Measurements from ENCODE around the gene MFF. TPM values are rescaled to one million over a fixed set of nuclear protein-coding genes. Genes with fewer than 3 reads are reported as not detected.
A peak's percentile ranks its signal among the peaks of the same experiment; 100 is the strongest.

MFF gene
- polyA plus RNA-seq, 3 donors, result 39.4 to 100 (median 91.7) TPM

- intact Hi-C loops (cut with micrococcal nuclease), result loop anchor here (5.0 to 10.0 kb wide), 2 partner anchors 34 to 62 kb away; no protein-coding TSS in a partner anchor
- H3K27ac Mint-ChIP-seq, result peak overlapping the region in 2 of 7 donors; percentile 27 to 65
- H3K9me3 Mint-ChIP-seq, result no peaks in the 10 kb centered on the region
- WGBS (ENCODE audit: insufficient coverage), result no CpG with 5 or more reads among the region's 4 CpGs
- Histone ChIP-seq H4K20me1 (ENCODE audit: insufficient read depth, low read length) (no peaks in the 10 kb centered on the region), H3K79me2 (ENCODE audit: insufficient read depth, low read length) (no peaks in the 10 kb centered on the region), H3K4me2 (replicated peaks; ENCODE audit: extremely low read depth, low read length, poor library complexity, severe bottlenecking) (no peak overlapping the region), H3K27me3 (ENCODE audit: control insufficient read depth in 2 of 2, insufficient read depth in 2 of 2, low read length in 2 of 2) (no peaks in the 10 kb centered on the region), H2AFZ (ENCODE audit: insufficient read depth, low read depth, low read length, poor library complexity, severe bottlenecking) (no peak overlapping the region), H3K9ac (ENCODE audit: insufficient read depth, low read length, poor library complexity, severe bottlenecking) (no peak overlapping the region), H3K4me1 (ENCODE audit: control insufficient read depth in 1 of 2, insufficient read depth in 2 of 2, low read length in 2 of 2) (peaks cover 37 to 49% of the 10 kb centered on the region in 2 donors), H3K36me3 (replicated peaks in 1 of 2; ENCODE audit: control insufficient read depth in 1 of 2, insufficient read depth in 2 of 2, low read length in 2 of 2) (no peaks in the 10 kb centered on the region), H3K27ac (ENCODE audit: low read depth in 1 of 2, low read length in 2 of 2) (no peak overlapping the region), H3K4me3 (replicated peaks in 1 of 3; ENCODE audit: low read depth in 2 of 3, low read length in 3 of 3) (no peak overlapping the region), H3K9me3 (replicated peaks in 1 of 2; ENCODE audit: control insufficient read depth in 1 of 2, insufficient read depth in 1 of 2, low read length in 2 of 2) (no peaks in the 10 kb centered on the region)
- peak in 1 of 3 donors; percentile 70 for DNase-seq
- H3K4me1 Mint-ChIP-seq, result peaks cover 49% of the 10 kb centered on the region
- no peak overlapping the region for H3K4me3 Mint-ChIP-seq
- peaks cover 0 to 6% (median 0%) of the 10 kb centered on the region in 3 donors for H3K27me3 Mint-ChIP-seq (ENCODE audit: low read depth in 3 of 3)
- H3K36me3 Mint-ChIP-seq, result peaks cover 0 to under 1% of the 10 kb centered on the region in 2 donors
- no peak for TF ChIP-seq CTCF (IDR thresholded peaks at IDR 0.05)
Observed at GRCh38 chr2:227402959-227403358, 77.9 kb downstream of the MFF start.

- Histone ChIP-seq H2AFZ (ENCODE audit: insufficient read depth, low read depth, low read length, poor library complexity, severe bottlenecking) (no peak overlapping the region), H3K4me1 (ENCODE audit: control insufficient read depth in 1 of 2, insufficient read depth in 2 of 2, low read length in 2 of 2) (peaks cover 52% of the 10 kb centered on the region in 2 donors), H3K4me2 (replicated peaks; ENCODE audit: extremely low read depth, low read length, poor library complexity, severe bottlenecking) (peak overlapping the region; percentile 27), H3K27ac (ENCODE audit: low read depth in 1 of 2, low read length in 2 of 2) (peak overlapping the region in 1 of 2 donors; percentile 58), H3K27me3 (ENCODE audit: control insufficient read depth in 2 of 2, insufficient read depth in 2 of 2, low read length in 2 of 2) (no peaks in the 10 kb centered on the region), H3K79me2 (ENCODE audit: insufficient read depth, low read length) (no peaks in the 10 kb centered on the region), H3K36me3 (replicated peaks in 1 of 2; ENCODE audit: control insufficient read depth in 1 of 2, insufficient read depth in 2 of 2, low read length in 2 of 2) (no peaks in the 10 kb centered on the region), H3K4me3 (replicated peaks in 1 of 3; ENCODE audit: low read depth in 2 of 3, low read length in 3 of 3) (no peak overlapping the region), H3K9ac (ENCODE audit: insufficient read depth, low read length, poor library complexity, severe bottlenecking) (no peak overlapping the region), H3K9me3 (replicated peaks in 1 of 2; ENCODE audit: control insufficient read depth in 1 of 2, insufficient read depth in 1 of 2, low read length in 2 of 2) (no peaks in the 10 kb centered on the region), H4K20me1 (ENCODE audit: insufficient read depth, low read length) (no peaks in the 10 kb centered on the region)
- peak overlapping the region; percentile 31 to 89 (median 70) for H3K27ac Mint-ChIP-seq
- H3K4me3 Mint-ChIP-seq, result no peak overlapping the region
- peaks cover 0 to 6% (median 0%) of the 10 kb centered on the region in 3 donors for H3K27me3 Mint-ChIP-seq (ENCODE audit: low read depth in 3 of 3)
- H3K36me3 Mint-ChIP-seq, result peaks cover 0 to 3% of the 10 kb centered on the region in 2 donors
- peak in 2 of 3 donors; percentile 67 to 77 for DNase-seq
- TF ChIP-seq CTCF (IDR thresholded peaks at IDR 0.05), result peak; percentile 17
- 38% methylated on average over 1 of the region's 4 CpGs for WGBS (ENCODE audit: insufficient coverage)
- intact Hi-C loops (cut with micrococcal nuclease), result loop anchor here (5.0 to 10.0 kb wide), 3 partner anchors 32 to 60 kb away; no protein-coding TSS in a partner anchor
- H3K9me3 Mint-ChIP-seq, result no peaks in the 10 kb centered on the region
- peaks cover 55% of the 10 kb centered on the region for H3K4me1 Mint-ChIP-seq
Observed at GRCh38 chr2:227404585-227405271, 79.7 kb downstream of the MFF start.

Measured in CD14-positive monocyte (primary cell).